Measurements from ENCODE around the gene VAT1L. TPM values are rescaled to one million over a fixed set of nuclear protein-coding genes. Genes with fewer than 3 reads are reported as not detected.

The VAT1L gene
- polyA plus RNA-seq, 1 of the 3 experiments (the other 2 are of a cell fraction), result 52.5 TPM

DNA sequence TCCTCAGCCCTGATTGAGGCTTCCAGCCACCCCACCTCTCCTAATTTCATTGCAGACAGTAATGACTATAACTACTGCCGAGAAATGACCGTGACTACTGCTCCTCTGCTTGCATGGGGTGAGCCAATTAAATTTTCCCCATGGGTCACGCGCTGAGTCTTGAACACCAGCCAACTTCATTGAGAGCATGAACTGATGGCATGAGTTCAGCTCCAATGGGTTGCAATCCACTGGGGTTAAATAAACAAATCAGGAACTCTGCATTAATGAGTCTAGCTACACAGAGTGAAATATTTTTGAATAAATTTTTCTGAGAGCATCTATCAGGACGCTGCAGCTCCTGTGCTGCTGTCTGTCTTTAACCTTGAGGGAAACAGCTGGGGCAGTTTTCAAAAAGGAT is 172.4 kb downstream of the VAT1L start (continued):
- TF ChIP-seq MAX (IDR thresholded peaks at IDR 0.05; ENCODE audit: low read depth), result no peak

- no peak overlapping the region for H3K9ac ChIP-seq
- no peak overlapping the region for H2AFZ ChIP-seq (ENCODE audit: low read depth)
- no peaks in the 10 kb centered on the region for H3K36me3 ChIP-seq (replicated peaks in 1 of 2; ENCODE audit: control insufficient read depth in 1 of 2, insufficient read depth in 2 of 2, low read length in 1 of 2)
- no peaks in the 10 kb centered on the region for H3K9me3 ChIP-seq
- H3K4me1 ChIP-seq (ENCODE audit: control insufficient read depth in 1 of 2, insufficient read depth in 2 of 2, low read depth in 1 of 2, low read length in 1 of 2), result no peaks in the 10 kb centered on the region
- no peaks in the 10 kb centered on the region for H3K79me2 ChIP-seq (ENCODE audit: insufficient read depth)
- no peaks in the 10 kb centered on the region for H4K20me1 ChIP-seq (ENCODE audit: insufficient read depth)
- H3K9me2 ChIP-seq, result no peaks in the 10 kb centered on the region
- 71% methylated on average over 3 of the region's 3 CpGs for WGBS (ENCODE audit: low lambda C conversion rate)
- H3K4me2 ChIP-seq, result no peak overlapping the region
- H3K27me3 ChIP-seq (ENCODE audit: insufficient read depth), result no peaks in the 10 kb centered on the region
- TF ChIP-seq REST (IDR thresholded peaks at IDR 0.05; ENCODE audit: low read depth, low read length) (no peak), ZBTB33 (IDR thresholded peaks at IDR 0.05; ENCODE audit: borderline replicate concordance, low read depth) (no peak), POLR2AphosphoS5 (IDR thresholded peaks at IDR 0.05; ENCODE audit: low read depth, low read length) (no peak), YY1 (IDR thresholded peaks at IDR 0.05; ENCODE audit: low read depth) (no peak), FOXM1 (IDR thresholded peaks at IDR 0.05; ENCODE audit: low read depth) (no peak), SIN3A (IDR thresholded peaks at IDR 0.05; ENCODE audit: borderline replicate concordance, low read depth, low read length) (no peak), IRF3 (IDR thresholded peaks at IDR 0.05; ENCODE audit: low read depth, low read length) (no peak), MEF2A (IDR thresholded peaks at IDR 0.05; ENCODE audit: borderline replicate concordance, low read depth) (no peak), CTCF (IDR thresholded peaks at IDR 0.05) (no peak), EZH2phosphoT487 (IDR thresholded peaks at IDR 0.05; ENCODE audit: borderline replicate concordance, low read depth) (no peak), NRF1 (IDR thresholded peaks at IDR 0.05; ENCODE audit: low read depth, low read length) (no peak), FOSL2 (IDR thresholded peaks at IDR 0.05; ENCODE audit: borderline replicate concordance, low read depth) (no peak), USF1 (IDR thresholded peaks at IDR 0.05; ENCODE audit: borderline replicate concordance, low read depth) (no peak), TEAD4 (IDR thresholded peaks at IDR 0.05; ENCODE audit: borderline replicate concordance, insufficient read depth) (no peak), JUND (IDR thresholded peaks at IDR 0.05) (no peak), MXI1 (IDR thresholded peaks at IDR 0.05; ENCODE audit: low read depth, low read length) (no peak)
- CTCF ChIA-PET, result interaction anchor here (1.8 kb wide), 1 partner anchor 9 kb away, joined by 8 read pairs; no protein-coding TSS in a partner anchor
- H3K4me3 ChIP-seq (ENCODE audit: low read depth in 2 of 2, low read length in 1 of 2), result no peak overlapping the region
- no peaks in the 10 kb centered on the region for H3F3A ChIP-seq (replicated peaks; ENCODE audit: insufficient read depth)
- no peak for DNase-seq
- H3K27ac ChIP-seq (ENCODE audit: low read depth in 2 of 2, low read length in 1 of 2), result no peak overlapping the region
- POLR2A ChIA-PET, result no interaction called here
These were observed 173.4 kb downstream of the VAT1L start for GRCh38 chr16:77961814-77962213.
